Endothelial cell of umbilical vein (primary cell): ENCODE data around the gene LCLAT1. TPM values are rescaled to one million over a fixed set of nuclear protein-coding genes. Genes with fewer than 3 reads are reported as not detected.

Experiments used
- BruUV-seq: library from RNA; stranded (reverse); fragments of 400-500 nt; replicated peaks from 2 replicates; lab custom pipeline; 2021; lab: Mats Ljungman, UMichigan
- CTCF ChIA-PET: fragments of 300-600, 350-600 bp; sonication (Branson Sonifier 250); formaldehyde crosslinking; loops from one replicate; lab custom pipeline; 2021; ENCODE audit warnings: antibody characterized with exemption, inconsistent platforms; lab: Charles Lee
- POLR2A ChIA-PET: fragments of 300-600, 350-600 bp; sonication (Branson Sonifier 250); formaldehyde crosslinking; loops from one replicate; lab custom pipeline; 2021; ENCODE audit warnings: antibody characterized with exemption, inconsistent platforms; lab: Charles Lee
- DNase-seq: peaks from one replicate; pipeline ENCODE4 v3.0.0-alpha.2; 2011; ENCODE audit warnings: low read depth, low spot score
- FAIRE-seq: peaks from 2 replicates; lab custom pipeline; 2011; peaks lifted over from hg19 to GRCh38; lab: Jason Lieb, UNC
- H2AFZ ChIP-seq: 2 replicates; pipeline ENCODE4 v1.6.0; 2012; ENCODE audit warnings: low read depth, low read length, control low read depth, inconsistent platforms
- H3K27ac ChIP-seq: 2 replicates; pipeline ENCODE4 v1.5.1; 2011; ENCODE audit warnings: low read depth, mild to moderate bottlenecking, control low read depth, low read length, moderate library complexity; ENCODE audit not compliant: insufficient read depth
- H3K27me3 ChIP-seq, 2 experiments: 2 replicates each; pipeline versions ENCODE4 v1.6.0 to v1.6.1; 2011; ENCODE audit warnings: low read length in 2 of 2, mixed read lengths in 1 of 2; ENCODE audit not compliant: control insufficient read depth in 2 of 2, insufficient read depth in 2 of 2
- H3K36me3 ChIP-seq, 2 experiments: 2 replicates in 1 of 2; 3 replicates in 1 of 2; pipeline ENCODE4 v1.5.1; 2011; ENCODE audit warnings: low read length in 2 of 2, mild to moderate bottlenecking in 1 of 2, moderate library complexity in 1 of 2; ENCODE audit not compliant: control insufficient read depth in 2 of 2, insufficient read depth in 2 of 2; ENCODE audit errors: extremely low read depth in 1 of 2
- H3K4me1 ChIP-seq: 3 replicates; pipeline ENCODE4 v1.5.1; 2011; ENCODE audit warnings: mild to moderate bottlenecking, low read length; ENCODE audit not compliant: control insufficient read depth, insufficient read depth; ENCODE audit errors: extremely low read depth
- H3K4me2 ChIP-seq: 2 replicates; pipeline ENCODE4 v1.6.1; 2011; ENCODE audit warnings: low read length, control low read depth, mixed read lengths; ENCODE audit not compliant: insufficient read depth
- H3K4me3 ChIP-seq, 3 experiments: fragments of 200-600 bp in 1 of 3; sonication (generic), shearing (Covaris generic) in 1 of 3; replicated peaks in 1 of 3; 2 replicates each; pipeline ENCODE4 v1.5.1; 2011 to 2016; ENCODE audit warnings: control low read depth in 3 of 3, low read length in 3 of 3, mild to moderate bottlenecking in 2 of 3, inconsistent platforms in 1 of 3, low read depth in 1 of 3, moderate library complexity in 1 of 3; ENCODE audit not compliant: insufficient read depth in 1 of 3
- H3K79me2 ChIP-seq: 2 replicates; pipeline ENCODE4 v1.6.0; 2012; ENCODE audit warnings: low read length, inconsistent platforms; ENCODE audit not compliant: control insufficient read depth, insufficient read depth
- H3K9ac ChIP-seq: replicated peaks from 2 replicates; pipeline ENCODE3; 2011; ENCODE audit warnings: low read length, control low read depth; ENCODE audit not compliant: insufficient read depth; ENCODE audit errors: extremely low read depth
- H3K9me1 ChIP-seq: replicated peaks from 3 replicates; pipeline ENCODE4 v1.6.0; 2011; ENCODE audit warnings: mild to moderate bottlenecking, low read length; ENCODE audit not compliant: control insufficient read depth, insufficient read depth; ENCODE audit errors: extremely low read depth
- H3K9me3 ChIP-seq: replicated peaks from 2 replicates; pipeline ENCODE4 v1.5.1; 2012; ENCODE audit warnings: low read length, inconsistent platforms; ENCODE audit not compliant: control insufficient read depth, insufficient read depth
- H4K20me1 ChIP-seq: replicated peaks from 2 replicates; pipeline ENCODE3; 2011; ENCODE audit warnings: mild to moderate bottlenecking, low read length; ENCODE audit not compliant: control insufficient read depth, insufficient read depth; ENCODE audit errors: extremely low read depth
- EZH2 ChIP-seq: IDR thresholded peaks from 2 replicates; pipeline ENCODE4 v1.6.1; 2012; ENCODE audit warnings: borderline replicate concordance, low read depth, mild to moderate bottlenecking, moderate library complexity, low read length, inconsistent platforms; ENCODE audit not compliant: severe bottlenecking
- FOS ChIP-seq: IDR thresholded peaks from 2 replicates; pipeline ENCODE4 v1.6.1; 2011; ENCODE audit warnings: mild to moderate bottlenecking, low read length, moderate library complexity, borderline replicate concordance; ENCODE audit not compliant: insufficient read depth
- GATA2 ChIP-seq: IDR thresholded peaks from 2 replicates; pipeline ENCODE4 v1.7.0; 2011; ENCODE audit warnings: low read depth, mild to moderate bottlenecking, moderate library complexity, mixed read lengths, low read length; ENCODE audit not compliant: insufficient read length, insufficient read depth
- JUN ChIP-seq: IDR thresholded peaks from 2 replicates; pipeline ENCODE4 v1.6.1; 2011; ENCODE audit warnings: borderline replicate concordance, low read depth; ENCODE audit not compliant: insufficient read length, insufficient read depth
- MYC ChIP-seq: IDR thresholded peaks from one replicate; pipeline ENCODE4 v1.6.1; 2011; ENCODE audit warnings: mild to moderate bottlenecking, low read depth, low read length
- POLR2A ChIP-seq: IDR thresholded peaks from 2 replicates; pipeline ENCODE4 v1.6.1; 2012; ENCODE audit warnings: low read depth, mild to moderate bottlenecking, control low read depth, low read length
- dilution Hi-C: fragments of 300-500 bp; cut with MboI; formaldehyde crosslinking; loops from one replicate; pipeline ENCODE4 v1.15.0; 2019; ENCODE audit warnings: low sequenced_read_pairs; ENCODE audit not compliant: extremely low pct_ligation_motif_present
- intact Hi-C: fragments of 100-400 bp; cut with micrococcal nuclease; formaldehyde crosslinking; loops from one replicate; pipeline ENCODE4 v1.10.0; 2022
- polyA plus RNA-seq, 4 experiments: library from polyadenylated mRNA; depleted of rRNA in 3 of 4; stranded (reverse) in 3 of 4; unstranded in 1 of 4; fragments of >200 nt; gene quantifications; 2 replicates each; pipeline versions ENCODE4 v1.2.1 to v1.2.3, GENCODE V29; 2011 to 2012; ENCODE audit warnings: missing spikeins in 1 of 4
- total RNA-seq: library from RNA; stranded (reverse); gene quantifications from 2 replicates; pipeline ENCODE4 v1.2.3, GENCODE V29; 2021

LCLAT1 gene
- total and polyA plus RNA-seq, 2 donors (not counting 3 experiments of a cell fraction or from before 2014, with no cell fraction given), result 6.1 to 20.8 TPM

GRCh38 chr2:30412684-30413570 lies 34.1 kb upstream of the LCLAT1 start:
- Histone ChIP-seq H3K27ac (no peak overlapping the region), H3K9me1 (no peaks in the 10 kb centered on the region), H3K9ac (no peak overlapping the region), H3K9me3 (no peaks in the 10 kb centered on the region), H3K4me2 (no peak overlapping the region), H3K4me1 (peaks cover 30% of the 10 kb centered on the region), H3K36me3 (no peaks in the 10 kb centered on the region), H4K20me1 (no peaks in the 10 kb centered on the region), H3K79me2 (no peaks in the 10 kb centered on the region), H3K27me3 (no peaks in the 10 kb centered on the region), H3K4me3 (no peak overlapping the region), H2AFZ (no peak overlapping the region)
- TF ChIP-seq EZH2 (no peak), MYC (no peak), POLR2A (no peak)
- ChIA-PET POLR2A (no interaction called here), CTCF (interaction anchor here (0.8 to 1.1 kb wide), 2 partner anchors 12 kb away, joined by 3 to 4 read pairs; no protein-coding TSS in a partner anchor)
- dilution Hi-C loops, result no loop called here
- intact Hi-C loops, result no loop called here
- no peak for DNase-seq
- BruUV-seq, result no TSS peak
- no peak for FAIRE-seq

GRCh38 chr2:30414961-30415360 lies 32.1 kb upstream of the LCLAT1 start:
- Histone ChIP-seq H4K20me1 (no peaks in the 10 kb centered on the region), H3K4me1 (peaks cover 12% of the 10 kb centered on the region), H3K4me3 (no peak overlapping the region), H3K9ac (no peak overlapping the region), H3K9me3 (no peaks in the 10 kb centered on the region), H3K27ac (no peak overlapping the region), H3K79me2 (no peaks in the 10 kb centered on the region), H3K4me2 (no peak overlapping the region), H3K27me3 (no peaks in the 10 kb centered on the region), H2AFZ (no peak overlapping the region), H3K36me3 (no peaks in the 10 kb centered on the region), H3K9me1 (no peaks in the 10 kb centered on the region)
- CTCF ChIA-PET, result no interaction called here
- intact Hi-C loops (no loop called here), dilution Hi-C loops (no loop called here)
- POLR2A ChIA-PET, result no interaction called here
- FAIRE-seq (no peak), DNase-seq (no peak)
- BruUV-seq, result no TSS peak
- no peak for TF ChIP-seq FOS
- no peak for TF ChIP-seq POLR2A
- TF ChIP-seq GATA2, result no peak
- TF ChIP-seq JUN, result no peak
